Fibroblast of the aortic adventitia (primary cell): ENCODE results near the gene RAPGEF4. TPM values are rescaled to one million over a fixed set of nuclear protein-coding genes. Genes with fewer than 3 reads are reported as not detected.

Experiments
- DNase-seq: peaks from one replicate; pipeline ENCODE4 v3.0.0-alpha.2; 2010; ENCODE audit warnings: low read depth
- H3K4me3 ChIP-seq: 2 replicates; pipeline ENCODE4 v1.5.1; 2011; ENCODE audit warnings: low read depth, mild to moderate bottlenecking, control low read depth, low read length, moderate library complexity
- CTCF ChIP-seq: IDR thresholded peaks from 2 replicates; pipeline ENCODE4 v1.5.1; 2011; ENCODE audit warnings: mild to moderate bottlenecking, low read length, control low read depth, inconsistent platforms; ENCODE audit not compliant: insufficient read depth
- total RNA-seq: library from RNA; depleted of rRNA; stranded (reverse); fragments of >200 nt; gene quantifications from 2 replicates; pipeline ENCODE4 v1.2.3, GENCODE V29; 2012; ENCODE audit warnings: low replicate concordance

The RAPGEF4 gene
- total RNA-seq, 1 donor = 1.3 TPM

GRCh38 chr2:172985139-172985892, 249.7 kb downstream of the RAPGEF4 start:
- TF ChIP-seq CTCF = no peak
- DNase-seq = peak; percentile 17
- no peak overlapping the region for H3K4me3 ChIP-seq

- peak; percentile 32 for DNase-seq
- no peak for TF ChIP-seq CTCF
- no peak overlapping the region for H3K4me3 ChIP-seq
Observed at GRCh38 chr2:172986040-172986439, 250.4 kb downstream of the RAPGEF4 start.

- no peak for TF ChIP-seq CTCF
- H3K4me3 ChIP-seq = no peak overlapping the region
- DNase-seq = no peak
Observed at GRCh38 chr2:172988728-172989127, 253.1 kb downstream of the RAPGEF4 start.

GRCh38 chr2:172991031-172991430, 255.4 kb downstream of the RAPGEF4 start:
- TF ChIP-seq CTCF = no peak
- DNase-seq = no peak
- no peak overlapping the region for H3K4me3 ChIP-seq

- no peak for TF ChIP-seq CTCF
- H3K4me3 ChIP-seq = no peak overlapping the region
- no peak for DNase-seq
Observed at GRCh38 chr2:172993139-172993538, 257.5 kb downstream of the RAPGEF4 start.

GRCh38 chr2:172993931-172994717, 258.5 kb downstream of the RAPGEF4 start:
- no peak for DNase-seq
- no peak for TF ChIP-seq CTCF

More at GRCh38 chr2:172993931-172994717, 258.5 kb downstream of the RAPGEF4 start:
- no peak overlapping the region for H3K4me3 ChIP-seq
